GM23248 (cell line): ENCODE data around the gene FA2H. TPM values are rescaled to one million over a fixed set of nuclear protein-coding genes. Genes with fewer than 3 reads are reported as not detected.

Experiments used
- DNase-seq: peaks from one replicate; pipeline ENCODE4 v3.0.0-alpha.2; 2015
- H2AFZ ChIP-seq: fragments of 200-600 bp; sonication (generic); 2 replicates; pipeline ENCODE4 v1.6.1; 2016; ENCODE audit warnings: antibody characterized with exemption
- H3F3A ChIP-seq: fragments of 200-600 bp; sonication (generic); 2 replicates; pipeline ENCODE4 v1.6.1; 2016; ENCODE audit warnings: mild to moderate bottlenecking, antibody characterized with exemption, mixed run types; ENCODE audit not compliant: insufficient read depth
- H3K27ac ChIP-seq: fragments of 200-600 bp; sonication (generic); 2 replicates; pipeline ENCODE4 v1.5.1; 2016; ENCODE audit warnings: mild to moderate bottlenecking
- H3K27me3 ChIP-seq: fragments of 200-600 bp; sonication (generic); replicated peaks from 2 replicates; pipeline ENCODE4 v1.6.1; 2016; ENCODE audit warnings: mild to moderate bottlenecking; ENCODE audit not compliant: insufficient read depth
- H3K36me3 ChIP-seq: fragments of 200-600 bp; sonication (generic); 2 replicates; pipeline ENCODE4 v1.6.1; 2016; ENCODE audit warnings: low read depth, mild to moderate bottlenecking
- H3K4me1 ChIP-seq: fragments of 200-600 bp; sonication (generic); 2 replicates; pipeline ENCODE4 v1.6.1; 2016; ENCODE audit warnings: mild to moderate bottlenecking; ENCODE audit not compliant: insufficient read depth
- H3K4me2 ChIP-seq: fragments of 200-600 bp; sonication (generic); one replicate; pipeline ENCODE4 v1.6.1; 2016; ENCODE audit warnings: mild to moderate bottlenecking; ENCODE audit not compliant: unreplicated experiment
- H3K4me3 ChIP-seq: fragments of 200-600 bp; sonication (generic); 2 replicates; pipeline ENCODE4 v1.5.1; 2016; ENCODE audit warnings: mild to moderate bottlenecking
- H3K79me2 ChIP-seq: fragments of 200-600 bp; sonication (generic); 2 replicates; pipeline ENCODE4 v1.6.1; 2016; ENCODE audit warnings: mild to moderate bottlenecking; ENCODE audit not compliant: insufficient read depth
- H3K9ac ChIP-seq: fragments of 200-600 bp; sonication (generic); 2 replicates; pipeline ENCODE4 v1.6.1; 2016; ENCODE audit warnings: mild to moderate bottlenecking
- H3K9me2 ChIP-seq: fragments of 200-600 bp; sonication (generic); 2 replicates; pipeline ENCODE4 v1.6.1; 2016; ENCODE audit warnings: mixed run types, mild to moderate bottlenecking, moderate library complexity; ENCODE audit not compliant: insufficient read depth
- H3K9me3 ChIP-seq: fragments of 200-600 bp; sonication (generic); one replicate; pipeline ENCODE4 v1.6.1; 2017; ENCODE audit warnings: low read depth
- H4K20me1 ChIP-seq: fragments of 200-600 bp; sonication (generic); 2 replicates; pipeline ENCODE4 v1.6.0; 2016; ENCODE audit not compliant: insufficient read depth
- EZH2 ChIP-seq: fragments of 200-600 bp; sonication (generic); IDR thresholded peaks from 2 replicates; pipeline ENCODE4 v1.6.1; 2018; ENCODE audit warnings: antibody characterized with exemption, mild to moderate bottlenecking; ENCODE audit not compliant: insufficient read depth, poor library complexity, severe bottlenecking
- EZH2phosphoT487 ChIP-seq: fragments of 200-600 bp; sonication (generic); IDR thresholded peaks from 2 replicates; pipeline ENCODE4 v1.6.1; 2018; ENCODE audit warnings: antibody characterized with exemption, moderate library complexity, mild to moderate bottlenecking, low read depth; ENCODE audit not compliant: insufficient read depth
- WGBS, 2 experiments: methylation state at CpG; one replicate each; pipeline ENCODE4 v1.1.6; 2015 to 2017; ENCODE audit warnings: low lambda C conversion rate in 2 of 2, low coverage in 1 of 2; ENCODE audit errors: missing lambda C conversion rate in 2 of 2; 5-methylcytosine and 5-hydroxymethylcytosine counted together
- in situ Hi-C: fragments of 300-500 bp; cut with MboI; formaldehyde crosslinking; loops from 2 replicates; pipeline ENCODE4 v1.15.0; 2020
- polyA plus RNA-seq: library from polyadenylated mRNA; unstranded; fragments of >200 nt; fragmentation: Nextera tagmentation; extraction: Ambion mirVana; gene quantifications from 2 replicates; pipeline ENCODE4 v1.2.1, GENCODE V29; 2016
- total RNA-seq: library from RNA; depleted of rRNA; stranded (reverse); fragments of >200 nt; shearing (Covaris generic); gene quantifications from 2 replicates; pipeline ENCODE4 v1.2.3, GENCODE V29; 2014

Gene FA2H
- total and polyA plus RNA-seq, 2 experiments from 2014 or later, result not detected

- H4K20me1 ChIP-seq, result no peaks in the 10 kb centered on the region
- in situ Hi-C loops, result no loop called here
- H3F3A ChIP-seq, result no peaks in the 10 kb centered on the region
- no peak overlapping the region for H3K27ac ChIP-seq
- H3K4me3 ChIP-seq, result no peak overlapping the region
- no peak overlapping the region for H3K4me2 ChIP-seq
- no peaks in the 10 kb centered on the region for H3K27me3 ChIP-seq
- H3K9me2 ChIP-seq, result no peaks in the 10 kb centered on the region
- no peaks in the 10 kb centered on the region for H3K4me1 ChIP-seq
- no peaks in the 10 kb centered on the region for H3K79me2 ChIP-seq
- no peak overlapping the region for H2AFZ ChIP-seq
- 73 to 75% methylated on average over 15 of the region's 15 CpGs for WGBS, 2 experiments
- H3K36me3 ChIP-seq, result no peaks in the 10 kb centered on the region
- no peaks in the 10 kb centered on the region for H3K9me3 ChIP-seq
- no peak overlapping the region for H3K9ac ChIP-seq
- DNase-seq, result no peak
- TF ChIP-seq EZH2 (no peak), EZH2phosphoT487 (no peak)
Measured at GRCh38 chr16:74732707-74733350, 41.8 kb downstream of the FA2H start.

- Histone ChIP-seq H3K4me3 (no peak overlapping the region), H3K27ac (no peak overlapping the region), H3K9me3 (no peaks in the 10 kb centered on the region), H3K9ac (no peak overlapping the region), H3K36me3 (no peaks in the 10 kb centered on the region), H3K4me1 (no peaks in the 10 kb centered on the region), H3F3A (no peaks in the 10 kb centered on the region), H3K4me2 (no peak overlapping the region), H3K79me2 (no peaks in the 10 kb centered on the region), H3K27me3 (no peaks in the 10 kb centered on the region), H2AFZ (no peak overlapping the region), H3K9me2 (no peaks in the 10 kb centered on the region), H4K20me1 (no peaks in the 10 kb centered on the region)
- 72 to 76% methylated on average over 8 of the region's 8 CpGs for WGBS, 2 experiments
- no peak for DNase-seq
- in situ Hi-C loops, result no loop called here
- TF ChIP-seq EZH2, result no peak
- TF ChIP-seq EZH2phosphoT487, result no peak
Measured at GRCh38 chr16:74731853-74732477, 42.7 kb downstream of the FA2H start.

DNA sequence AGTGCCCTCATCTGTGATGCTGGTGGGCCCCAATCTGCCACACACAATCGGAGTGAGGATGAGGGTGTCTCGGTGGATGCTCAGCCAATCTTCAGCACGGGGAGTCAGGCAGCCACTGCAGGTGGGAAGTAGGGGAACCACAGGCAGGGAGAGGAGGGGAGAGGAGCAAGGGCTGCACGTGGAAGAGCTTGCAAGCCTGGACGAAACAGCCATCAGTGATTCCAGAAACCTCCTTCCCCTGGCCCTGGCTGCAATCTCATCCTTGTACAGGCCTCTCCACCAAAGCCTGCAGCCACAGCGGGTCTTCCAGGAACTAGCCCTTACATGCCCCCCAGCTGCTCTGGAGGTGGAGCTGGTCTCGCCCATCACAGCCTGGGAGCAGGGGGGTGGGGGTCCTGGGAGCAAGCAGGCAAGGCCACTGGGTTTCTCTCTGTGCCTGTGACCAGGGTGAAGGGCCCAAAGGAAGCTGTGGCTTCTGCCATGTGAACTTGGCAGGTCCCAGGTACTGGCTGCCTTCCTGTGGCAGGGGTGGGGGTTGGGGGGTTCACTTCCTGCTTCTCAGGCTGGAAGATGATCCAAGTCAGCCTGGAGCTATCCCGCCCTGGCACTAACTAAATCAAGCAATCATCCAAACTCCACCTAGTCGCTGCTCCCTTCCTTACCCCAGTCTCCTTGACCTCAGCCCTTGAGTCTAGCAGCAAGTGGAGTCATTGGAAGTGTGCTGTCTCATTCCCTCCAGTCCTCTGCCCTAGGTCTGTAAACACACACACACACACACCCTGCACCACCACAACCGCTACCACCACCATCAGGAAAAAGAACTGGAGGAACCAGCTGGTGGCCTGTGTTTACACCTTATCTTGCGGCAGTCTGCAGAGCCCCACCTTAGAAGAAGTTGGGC is 44.6 kb downstream of the FA2H start:
- no peak for DNase-seq
- Histone ChIP-seq H3K9me2 (no peaks in the 10 kb centered on the region), H3K4me3 (no peak overlapping the region), H2AFZ (no peak overlapping the region), H3K27ac (no peak overlapping the region), H3K79me2 (no peaks in the 10 kb centered on the region), H3K36me3 (no peaks in the 10 kb centered on the region), H3K4me1 (peaks cover 4% of the 10 kb centered on the region), H3K9ac (no peak overlapping the region), H4K20me1 (no peaks in the 10 kb centered on the region), H3K9me3 (no peaks in the 10 kb centered on the region), H3F3A (no peaks in the 10 kb centered on the region), H3K4me2 (no peak overlapping the region), H3K27me3 (no peaks in the 10 kb centered on the region)
- TF ChIP-seq EZH2 (no peak), EZH2phosphoT487 (no peak)
- in situ Hi-C loops, result no loop called here
- 50 to 52% methylated on average over 10 to 11 of the region's 11 CpGs for WGBS, 2 experiments

DNA sequence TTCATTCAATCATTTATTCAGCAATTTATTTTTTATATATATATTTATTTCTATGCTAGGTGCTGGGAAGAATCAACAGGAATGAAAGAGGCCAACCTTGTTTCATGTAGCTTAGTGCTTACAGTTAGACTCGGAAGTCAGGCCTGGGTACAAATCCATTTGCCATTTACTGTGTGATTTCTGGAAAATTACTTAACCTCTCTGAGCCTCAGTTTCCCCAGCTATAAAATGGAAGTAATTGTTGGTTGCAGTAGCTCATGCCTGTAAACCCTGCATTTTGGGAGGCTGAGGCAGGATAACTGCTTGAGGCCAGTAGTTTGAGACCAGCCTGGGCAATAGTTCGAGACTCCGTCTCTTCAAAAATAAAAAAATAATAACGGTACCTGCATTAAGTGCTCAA is 46.7 kb downstream of the FA2H start:
- Histone ChIP-seq H4K20me1 (no peaks in the 10 kb centered on the region), H3K4me3 (no peak overlapping the region), H3K9ac (no peak overlapping the region), H3K9me2 (no peaks in the 10 kb centered on the region), H3K27ac (no peak overlapping the region), H3K4me2 (no peak overlapping the region), H3K36me3 (no peaks in the 10 kb centered on the region), H3K27me3 (no peaks in the 10 kb centered on the region), H3K9me3 (no peaks in the 10 kb centered on the region), H3K79me2 (no peaks in the 10 kb centered on the region), H3K4me1 (peaks cover 8% of the 10 kb centered on the region), H2AFZ (no peak overlapping the region), H3F3A (no peaks in the 10 kb centered on the region)
- WGBS, 2 experiments, result 80 to 88% methylated on average over 4 of the region's 4 CpGs
- TF ChIP-seq EZH2phosphoT487 (no peak), EZH2 (no peak)
- no peak for DNase-seq
- in situ Hi-C loops, result no loop called here
